ENCODE data around the gene SEMA5A. TPM values are rescaled to one million over a fixed set of nuclear protein-coding genes. Genes with fewer than 3 reads are reported as not detected.

Gene SEMA5A
- polyA plus RNA-seq, 1 donor (not counting 4 experiments of a cell fraction or from before 2014, with no cell fraction given): 0.16 TPM

- Histone ChIP-seq H4K20me1 (ENCODE audit: control insufficient read depth, extremely low read depth, insufficient read depth, low read length) (no peaks in the 10 kb centered on the region), H2AFZ (ENCODE audit: control insufficient read depth, low read length) (no peak overlapping the region), H3K4me3 (ENCODE audit: control insufficient read depth in 2 of 3, extremely low read depth in 1 of 3, insufficient read depth in 2 of 3, low read depth in 1 of 3, low read length in 3 of 3) (no peak overlapping the region), H3K79me2 (ENCODE audit: control insufficient read depth, insufficient read depth, low read length) (no peaks in the 10 kb centered on the region), H3K9ac (ENCODE audit: control insufficient read depth, extremely low read depth, insufficient read depth, low read length) (no peak overlapping the region), H3K4me2 (ENCODE audit: control insufficient read depth, extremely low read depth, insufficient read depth, low read depth, low read length) (no peak overlapping the region), H3K9me1 (ENCODE audit: control insufficient read depth, extremely low read depth, insufficient read depth, low read length) (no peaks in the 10 kb centered on the region), H3K4me1 (ENCODE audit: control insufficient read depth, extremely low read depth, insufficient read depth, low read length) (no peaks in the 10 kb centered on the region), H3K9me3 (ENCODE audit: control insufficient read depth, low read depth, low read length) (no peaks in the 10 kb centered on the region), H3K27me3 (ENCODE audit: control insufficient read depth, extremely low read depth, insufficient read depth, low read length) (no peaks in the 10 kb centered on the region), H3K36me3 (ENCODE audit: control insufficient read depth in 2 of 2, extremely low read depth in 1 of 2, insufficient read depth in 2 of 2, low read length in 2 of 2) (no peaks in the 10 kb centered on the region), H3K27ac (ENCODE audit: control insufficient read depth, insufficient read depth, low read length) (no peak overlapping the region)
- TF ChIP-seq CTCF (optimal IDR thresholded peaks at IDR 0.05 in 1 of 3, IDR thresholded peaks at IDR 0.05 in 1 of 3, conservative IDR thresholded peaks at IDR 0.05 in 1 of 3; ENCODE audit: extremely low read depth in 1 of 3, insufficient read depth in 2 of 3, low read length in 3 of 3) (no peak), EZH2 (IDR thresholded peaks at IDR 0.05; ENCODE audit: low read length) (no peak)
- dilution Hi-C loops (cut with MboI; ENCODE audit: extremely low pct_ligation_motif_present, low sequenced_read_pairs): no loop called here
- DNase-seq (ENCODE audit: low read depth, low spot score) (no peak), FAIRE-seq (no peak)
Measured at GRCh38 chr5:9231842-9232241, 314.0 kb downstream of the SEMA5A start.

- Histone ChIP-seq H3K79me2 (ENCODE audit: control insufficient read depth, insufficient read depth, low read length) (no peaks in the 10 kb centered on the region), H3K9ac (ENCODE audit: control insufficient read depth, extremely low read depth, insufficient read depth, low read length) (no peak overlapping the region), H3K9me3 (ENCODE audit: control insufficient read depth, low read depth, low read length) (no peaks in the 10 kb centered on the region), H3K4me3 (ENCODE audit: control insufficient read depth in 2 of 3, extremely low read depth in 1 of 3, insufficient read depth in 2 of 3, low read depth in 1 of 3, low read length in 3 of 3) (no peak overlapping the region), H3K4me2 (ENCODE audit: control insufficient read depth, extremely low read depth, insufficient read depth, low read depth, low read length) (no peak overlapping the region), H3K36me3 (ENCODE audit: control insufficient read depth in 2 of 2, extremely low read depth in 1 of 2, insufficient read depth in 2 of 2, low read length in 2 of 2) (no peaks in the 10 kb centered on the region), H4K20me1 (ENCODE audit: control insufficient read depth, extremely low read depth, insufficient read depth, low read length) (no peaks in the 10 kb centered on the region), H2AFZ (ENCODE audit: control insufficient read depth, low read length) (no peak overlapping the region), H3K9me1 (ENCODE audit: control insufficient read depth, extremely low read depth, insufficient read depth, low read length) (no peaks in the 10 kb centered on the region), H3K27ac (ENCODE audit: control insufficient read depth, insufficient read depth, low read length) (no peak overlapping the region), H3K27me3 (ENCODE audit: control insufficient read depth, extremely low read depth, insufficient read depth, low read length) (no peaks in the 10 kb centered on the region), H3K4me1 (ENCODE audit: control insufficient read depth, extremely low read depth, insufficient read depth, low read length) (no peaks in the 10 kb centered on the region)
- FAIRE-seq: no peak
- dilution Hi-C loops (cut with MboI; ENCODE audit: extremely low pct_ligation_motif_present, low sequenced_read_pairs): no loop called here
- TF ChIP-seq EZH2 (IDR thresholded peaks at IDR 0.05; ENCODE audit: low read length) (no peak), CTCF (optimal IDR thresholded peaks at IDR 0.05 in 1 of 3, IDR thresholded peaks at IDR 0.05 in 1 of 3, conservative IDR thresholded peaks at IDR 0.05 in 1 of 3; ENCODE audit: extremely low read depth in 1 of 3, insufficient read depth in 2 of 3, low read length in 3 of 3) (no peak)
- DNase-seq (ENCODE audit: low read depth, low spot score): no peak
Measured at GRCh38 chr5:9230355-9230754, 315.5 kb downstream of the SEMA5A start.

All from keratinocyte (primary cell).